PC-3 (cell line): ENCODE results near the gene MTA1. TPM values are rescaled to one million over a fixed set of nuclear protein-coding genes. Genes with fewer than 3 reads are reported as not detected.
A peak's percentile ranks its signal among the peaks of the same experiment; 100 is the strongest.

Experiments used
- ATAC-seq: fragments of 200-7000 bp; cut with Tn5 transposase; 2 replicates; pipeline ENCODE4 v1.9.1; 2020; ENCODE audit warnings: mild to moderate bottlenecking, moderate library complexity
- BruUV-seq: library from RNA; stranded (reverse); fragments of 400-500 nt; replicated peaks from 2 replicates; lab custom pipeline; 2021; lab: Mats Ljungman, UMichigan
- CTCF ChIA-PET: fragments of 300-600 bp; sonication (Branson Sonifier 250); formaldehyde crosslinking; loops from one replicate; lab custom pipeline; 2022; ENCODE audit warnings: antibody characterized with exemption; lab: Charles Lee
- POLR2A ChIA-PET: fragments of 300-600 bp; sonication (Branson Sonifier 250); formaldehyde crosslinking; loops from one replicate; lab custom pipeline; 2022; ENCODE audit warnings: antibody characterized with exemption; ENCODE audit not compliant: unreplicated experiment; lab: Charles Lee
- DNase-seq: peaks from one replicate; pipeline ENCODE4 v3.0.0-alpha.2; 2015
- H2AFZ ChIP-seq: fragments of 300-600 bp; sonication (generic); 2 replicates; pipeline ENCODE4 v1.6.0; 2016; ENCODE audit warnings: antibody characterized with exemption, low read length
- H3F3A ChIP-seq: fragments of 300-600 bp; sonication (generic); one replicate; pipeline ENCODE4 v1.6.0; 2017; ENCODE audit warnings: antibody characterized with exemption, low read length, control low read depth, mild to moderate bottlenecking; ENCODE audit not compliant: unreplicated experiment
- H3K27ac ChIP-seq: fragments of 300-600 bp; sonication (generic); 2 replicates; pipeline ENCODE4 v1.5.1; 2016; ENCODE audit warnings: mild to moderate bottlenecking, low read length
- H3K27me3 ChIP-seq: fragments of 300-600 bp; sonication (generic); 2 replicates; pipeline ENCODE4 v1.6.1; 2016; ENCODE audit warnings: low read length, mixed read lengths
- H3K36me3 ChIP-seq: fragments of 300-600 bp; sonication (generic); 2 replicates; pipeline ENCODE4 v1.6.1; 2016; ENCODE audit warnings: low read depth, mixed run types, low read length, mixed read lengths
- H3K4me1 ChIP-seq: fragments of 300-600 bp; sonication (generic); 2 replicates; pipeline ENCODE4 v1.5.1; 2016; ENCODE audit warnings: low read length; ENCODE audit not compliant: insufficient read depth
- H3K4me2 ChIP-seq: fragments of 300-600 bp; sonication (generic); 2 replicates; pipeline ENCODE4 v1.6.0; 2016; ENCODE audit warnings: low read length
- H3K4me3 ChIP-seq: fragments of 300-600 bp; sonication (generic); 2 replicates; pipeline ENCODE4 v1.5.1; 2016; ENCODE audit warnings: mild to moderate bottlenecking, low read length, mixed read lengths
- H3K79me2 ChIP-seq: fragments of 300-600 bp; sonication (generic); 2 replicates; pipeline ENCODE4 v1.6.1; 2017; ENCODE audit warnings: low read length, mixed read lengths
- H3K9ac ChIP-seq: fragments of 300-600 bp; sonication (generic); 2 replicates; pipeline ENCODE4 v1.6.0; 2016; ENCODE audit warnings: mild to moderate bottlenecking, low read length
- H3K9me2 ChIP-seq: fragments of 300-600 bp; sonication (generic); replicated peaks from 2 replicates; pipeline ENCODE4 v1.6.1; 2016; ENCODE audit warnings: mixed run types, low read length, mixed read lengths
- H3K9me3 ChIP-seq: fragments of 300-600 bp; sonication (generic); 2 replicates; pipeline ENCODE4 v1.6.1; 2016; ENCODE audit warnings: low read length, mixed read lengths
- H4K20me1 ChIP-seq: fragments of 300-600 bp; sonication (generic); 2 replicates; pipeline ENCODE4 v1.6.1; 2016; ENCODE audit warnings: low read length, mixed read lengths
- EZH2 ChIP-seq: fragments of 300-600 bp; sonication (generic); IDR thresholded peaks from one replicate; pipeline ENCODE4 v1.6.1; 2017; ENCODE audit warnings: antibody characterized with exemption, mild to moderate bottlenecking, low read length; ENCODE audit not compliant: unreplicated experiment
- EZH2phosphoT487 ChIP-seq: fragments of 300-600 bp; sonication (generic); IDR thresholded peaks from 2 replicates; pipeline ENCODE4 v1.6.1; 2018; ENCODE audit warnings: mild to moderate bottlenecking, antibody characterized with exemption, low read length, borderline replicate concordance
- intact Hi-C: fragments of 100-400 bp; cut with micrococcal nuclease; formaldehyde crosslinking; loops from 2 replicates; pipeline ENCODE4 v1.9.0; 2023
- total RNA-seq: library from RNA; depleted of rRNA; stranded (reverse); fragments of >200 nt; gene quantifications from 2 replicates; pipeline ENCODE4 v1.2.3, GENCODE V29; 2014
- TF ChIP-seq, protein P1 (sequence below): fragments of 300-600 bp; sonication (generic); conservative IDR thresholded peaks from 2 replicates; pipeline ENCODE4 v1.5.1; 2017; ENCODE audit warnings: antibody characterized with exemption, low read depth, mild to moderate bottlenecking, low read length

Gene MTA1
- total RNA-seq, 1 experiment from 2014 or later = 82.3 TPM

DNA sequence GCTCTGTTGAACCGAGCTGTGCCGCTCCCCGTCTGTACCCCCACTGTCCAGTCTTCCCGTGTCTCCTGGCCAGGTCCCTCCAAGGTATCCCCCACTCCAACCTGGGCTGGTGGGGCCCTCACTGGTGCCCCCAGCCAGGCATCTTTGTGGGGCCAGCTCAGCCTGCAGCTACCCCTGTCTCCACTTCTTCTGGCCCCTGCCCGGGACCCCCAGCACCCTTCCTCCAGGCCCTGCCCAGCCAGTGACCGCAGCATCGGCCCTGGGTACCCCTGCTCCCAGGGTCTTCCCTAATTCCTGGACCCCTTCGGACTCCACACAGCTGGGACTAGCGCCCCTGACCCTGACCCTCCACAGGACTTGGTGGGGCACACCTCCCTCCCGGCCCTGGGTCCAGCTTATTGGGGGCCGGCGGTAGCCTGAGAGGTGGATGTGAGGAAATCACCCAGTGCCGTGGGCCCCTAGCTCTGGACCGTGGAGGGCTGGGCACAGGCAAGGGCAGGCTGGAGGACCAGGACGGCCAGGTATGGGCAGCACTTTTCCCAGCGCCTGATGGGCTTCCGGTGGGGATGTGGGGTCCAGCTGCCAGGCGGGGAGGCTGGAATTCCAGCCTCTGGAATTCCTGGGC lies 63.0 kb downstream of the MTA1 start:
- no peak overlapping the region for H2AFZ ChIP-seq
- no peaks in the 10 kb centered on the region for H3F3A ChIP-seq
- ChIA-PET CTCF (no interaction called here), POLR2A (no interaction called here)
- ATAC-seq (no peak), DNase-seq (no peak)
- H3K4me3 ChIP-seq = peak overlapping the region; percentile 45; the same call in 1 of the 2 replicates
- no peaks in the 10 kb centered on the region for H3K36me3 ChIP-seq
- H3K27ac ChIP-seq = peak overlapping the region; percentile 100
- TF ChIP-seq EZH2 (no peak), EZH2phosphoT487 (no peak)
- TF ChIP-seq, protein P1, sequence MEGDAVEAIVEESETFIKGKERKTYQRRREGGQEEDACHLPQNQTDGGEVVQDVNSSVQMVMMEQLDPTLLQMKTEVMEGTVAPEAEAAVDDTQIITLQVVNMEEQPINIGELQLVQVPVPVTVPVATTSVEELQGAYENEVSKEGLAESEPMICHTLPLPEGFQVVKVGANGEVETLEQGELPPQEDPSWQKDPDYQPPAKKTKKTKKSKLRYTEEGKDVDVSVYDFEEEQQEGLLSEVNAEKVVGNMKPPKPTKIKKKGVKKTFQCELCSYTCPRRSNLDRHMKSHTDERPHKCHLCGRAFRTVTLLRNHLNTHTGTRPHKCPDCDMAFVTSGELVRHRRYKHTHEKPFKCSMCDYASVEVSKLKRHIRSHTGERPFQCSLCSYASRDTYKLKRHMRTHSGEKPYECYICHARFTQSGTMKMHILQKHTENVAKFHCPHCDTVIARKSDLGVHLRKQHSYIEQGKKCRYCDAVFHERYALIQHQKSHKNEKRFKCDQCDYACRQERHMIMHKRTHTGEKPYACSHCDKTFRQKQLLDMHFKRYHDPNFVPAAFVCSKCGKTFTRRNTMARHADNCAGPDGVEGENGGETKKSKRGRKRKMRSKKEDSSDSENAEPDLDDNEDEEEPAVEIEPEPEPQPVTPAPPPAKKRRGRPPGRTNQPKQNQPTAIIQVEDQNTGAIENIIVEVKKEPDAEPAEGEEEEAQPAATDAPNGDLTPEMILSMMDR = no peak
- peak overlapping the region; percentile 99 for H3K4me2 ChIP-seq
- H3K4me1 ChIP-seq = peaks cover 35% of the 10 kb centered on the region
- H4K20me1 ChIP-seq = no peaks in the 10 kb centered on the region
- intact Hi-C loops = loop anchor here (1.0 kb wide), 1 partner anchor 8 kb away; no protein-coding TSS in a partner anchor
- H3K9me2 ChIP-seq = no peaks in the 10 kb centered on the region
- no TSS peak for BruUV-seq
- H3K79me2 ChIP-seq = no peaks in the 10 kb centered on the region
- H3K9ac ChIP-seq = peak overlapping the region; percentile 100
- no peaks in the 10 kb centered on the region for H3K9me3 ChIP-seq
- no peaks in the 10 kb centered on the region for H3K27me3 ChIP-seq

DNA sequence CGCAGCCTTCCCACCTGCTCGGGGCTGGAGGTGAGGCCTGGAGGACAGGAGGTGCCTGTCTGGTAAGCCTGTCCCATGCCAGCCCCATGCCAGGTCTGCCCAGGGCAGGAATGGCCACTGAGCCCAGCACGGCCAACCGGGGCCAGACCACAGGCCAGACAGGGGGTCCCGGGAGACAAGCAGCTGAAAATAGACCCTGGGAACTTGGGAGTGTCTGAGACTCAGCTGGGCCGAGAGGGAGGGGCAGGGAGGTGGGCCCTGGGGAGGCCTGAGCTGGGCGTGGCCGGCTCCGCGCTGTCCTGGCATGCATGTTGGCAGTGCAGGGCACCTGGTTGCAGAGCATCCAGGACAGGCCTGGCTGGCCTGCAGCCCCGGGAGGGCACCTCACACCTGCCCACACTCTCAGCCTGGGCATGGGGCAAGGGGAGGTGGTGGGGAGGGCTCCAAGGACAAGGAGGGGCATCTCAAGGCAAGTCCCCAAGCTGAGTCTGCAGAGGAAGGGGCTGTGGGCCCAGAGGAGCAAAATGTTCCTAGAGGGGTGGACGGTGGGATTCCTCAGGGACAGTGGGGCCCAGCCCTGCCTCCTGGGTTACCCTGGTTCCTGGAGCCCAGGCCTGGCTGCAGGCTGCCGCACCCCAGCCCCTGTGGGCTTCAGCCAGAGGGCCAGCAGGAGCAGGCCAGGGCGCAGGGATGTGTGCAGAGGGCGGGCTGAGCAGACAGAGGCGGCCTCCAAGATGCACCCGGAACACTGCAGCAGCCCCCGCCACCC lies 63.9 kb downstream of the MTA1 start:
- DNase-seq (peak; percentile 18), ATAC-seq (0 out of 2 replicates have a peak, but pooled peaks have one; percentile 3)
- TF ChIP-seq EZH2phosphoT487 (no peak), EZH2 (no peak)
- TF ChIP-seq, protein P1 = no peak
- Histone ChIP-seq H3K79me2 (no peaks in the 10 kb centered on the region), H3K4me2 (no peak overlapping the region), H3K4me1 (peaks cover 39% of the 10 kb centered on the region), H2AFZ (no peak overlapping the region), H4K20me1 (no peaks in the 10 kb centered on the region), H3K9me2 (no peaks in the 10 kb centered on the region), H3K4me3 (no peak overlapping the region), H3F3A (no peaks in the 10 kb centered on the region), H3K27me3 (no peaks in the 10 kb centered on the region), H3K9me3 (no peaks in the 10 kb centered on the region), H3K27ac (peak overlapping the region; percentile 100), H3K36me3 (no peaks in the 10 kb centered on the region), H3K9ac (peak overlapping the region; percentile 100)
- ChIA-PET CTCF (no interaction called here), POLR2A (no interaction called here)
- BruUV-seq = no TSS peak
- intact Hi-C loops = no loop called here
